Measurements from ENCODE around the gene ELP5. TPM values are rescaled to one million over a fixed set of nuclear protein-coding genes. Genes with fewer than 3 reads are reported as not detected.
A peak's percentile ranks its signal among the peaks of the same experiment; 100 is the strongest.

The ELP5 gene
- total and polyA plus RNA-seq, 2 experiments from 2014 or later: 38.3 to 41.4 TPM

DNA sequence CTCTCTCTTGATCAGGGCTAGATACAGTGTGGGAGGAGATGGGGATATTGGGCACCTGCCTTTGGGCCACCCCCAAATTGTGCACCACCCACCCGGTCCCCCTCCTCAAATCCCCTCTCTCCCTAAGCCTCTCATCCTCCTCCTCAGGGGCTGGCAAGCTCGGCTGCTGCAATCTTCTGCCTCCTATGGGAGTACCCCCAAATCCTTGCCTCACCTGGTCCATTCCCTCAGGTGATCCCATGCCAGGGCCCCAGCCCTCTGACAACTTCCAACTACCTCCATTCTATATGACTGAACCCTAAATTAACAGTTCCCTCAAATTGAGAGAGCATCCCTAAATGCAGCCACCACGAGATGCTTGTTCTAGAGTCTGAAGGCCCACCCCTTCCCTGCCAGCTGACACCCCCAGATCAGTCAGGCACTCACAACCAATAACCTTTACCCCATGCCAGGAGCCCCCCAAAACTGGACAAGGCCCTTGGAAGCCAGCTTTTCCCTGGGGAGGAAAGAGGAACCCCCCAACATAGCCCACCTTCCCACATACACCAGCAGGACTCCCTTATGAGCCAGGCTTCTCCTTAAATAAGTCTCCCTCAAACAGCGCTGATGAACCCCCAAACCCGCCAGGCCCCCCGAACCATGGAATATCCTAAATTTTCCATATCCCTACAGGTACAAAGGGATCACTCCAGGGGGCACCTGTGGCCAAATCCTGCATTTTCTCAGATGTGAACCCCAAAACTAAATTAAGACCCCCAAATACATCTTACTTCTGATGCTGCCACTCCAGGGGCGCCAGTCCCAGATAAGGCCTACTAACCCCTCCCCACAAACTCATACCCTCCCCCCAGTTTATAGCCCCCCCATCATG is 35.5 kb upstream of the ELP5 start (continued):
- TF ChIP-seq, protein P1, sequence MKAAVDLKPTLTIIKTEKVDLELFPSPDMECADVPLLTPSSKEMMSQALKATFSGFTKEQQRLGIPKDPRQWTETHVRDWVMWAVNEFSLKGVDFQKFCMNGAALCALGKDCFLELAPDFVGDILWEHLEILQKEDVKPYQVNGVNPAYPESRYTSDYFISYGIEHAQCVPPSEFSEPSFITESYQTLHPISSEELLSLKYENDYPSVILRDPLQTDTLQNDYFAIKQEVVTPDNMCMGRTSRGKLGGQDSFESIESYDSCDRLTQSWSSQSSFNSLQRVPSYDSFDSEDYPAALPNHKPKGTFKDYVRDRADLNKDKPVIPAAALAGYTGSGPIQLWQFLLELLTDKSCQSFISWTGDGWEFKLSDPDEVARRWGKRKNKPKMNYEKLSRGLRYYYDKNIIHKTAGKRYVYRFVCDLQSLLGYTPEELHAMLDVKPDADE (IDR thresholded peaks at IDR 0.05): no peak

DNA sequence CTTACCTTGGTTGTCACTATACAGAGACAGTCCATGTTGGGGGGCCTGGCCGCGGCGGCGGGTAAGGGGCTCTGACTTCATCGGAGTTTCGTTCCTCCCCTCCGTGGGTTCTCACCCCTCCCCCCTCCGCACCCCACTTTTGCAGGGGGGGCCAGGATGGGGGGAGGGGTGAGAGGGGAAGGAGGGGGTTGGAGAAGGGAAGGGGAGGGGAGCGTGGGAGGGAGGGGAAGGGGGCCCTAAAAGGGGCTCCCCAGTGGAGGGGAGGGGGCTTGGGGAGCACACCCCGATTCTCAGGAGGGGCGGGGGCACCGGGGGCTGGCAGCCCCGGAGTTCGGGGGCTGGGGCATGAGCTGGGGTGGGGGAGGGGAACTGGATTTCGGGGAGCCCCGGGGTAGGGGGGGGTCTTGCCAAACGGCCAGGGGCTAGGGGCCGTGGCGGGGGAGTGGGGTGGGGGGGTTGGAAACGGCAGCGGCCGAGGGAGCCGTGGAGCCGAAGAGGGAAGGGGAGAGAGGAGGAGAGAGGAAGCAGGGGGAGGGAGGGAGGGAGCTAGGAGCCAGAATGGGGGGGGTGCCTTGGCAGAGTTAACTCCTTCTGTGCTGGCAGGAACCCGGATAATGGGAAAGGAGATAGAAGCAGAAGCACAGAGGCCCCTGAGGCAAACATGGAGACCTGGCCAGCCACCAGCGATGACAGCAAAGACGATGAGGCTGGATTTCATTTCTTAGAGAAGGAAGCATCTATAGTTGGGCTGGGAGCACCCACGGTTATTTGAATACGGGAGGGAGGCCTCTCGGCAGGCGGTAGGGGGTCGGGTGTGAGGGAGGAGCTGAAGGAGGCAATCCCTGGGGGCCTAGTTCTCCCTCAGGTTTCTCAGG is 34.7 kb upstream of the ELP5 start:
- no peaks in the 10 kb centered on the region for H3K27me3 ChIP-seq (ENCODE audit: insufficient read depth)
- TF ChIP-seq ZNF114 (CRISPR knock-in tag; IDR thresholded peaks at IDR 0.05) (no peak), ZNF331 (CRISPR knock-in tag; IDR thresholded peaks at IDR 0.05; ENCODE audit: low read depth) (no peak), EZH2 (IDR thresholded peaks at IDR 0.05; ENCODE audit: low read depth, unreplicated experiment) (no peak), POLR2AphosphoS5 (IDR thresholded peaks at IDR 0.05; ENCODE audit: low read depth) (no peak), NANOG (IDR thresholded peaks at IDR 0.05; ENCODE audit: borderline replicate concordance) (no peak)
- TF ChIP-seq, protein P2, sequence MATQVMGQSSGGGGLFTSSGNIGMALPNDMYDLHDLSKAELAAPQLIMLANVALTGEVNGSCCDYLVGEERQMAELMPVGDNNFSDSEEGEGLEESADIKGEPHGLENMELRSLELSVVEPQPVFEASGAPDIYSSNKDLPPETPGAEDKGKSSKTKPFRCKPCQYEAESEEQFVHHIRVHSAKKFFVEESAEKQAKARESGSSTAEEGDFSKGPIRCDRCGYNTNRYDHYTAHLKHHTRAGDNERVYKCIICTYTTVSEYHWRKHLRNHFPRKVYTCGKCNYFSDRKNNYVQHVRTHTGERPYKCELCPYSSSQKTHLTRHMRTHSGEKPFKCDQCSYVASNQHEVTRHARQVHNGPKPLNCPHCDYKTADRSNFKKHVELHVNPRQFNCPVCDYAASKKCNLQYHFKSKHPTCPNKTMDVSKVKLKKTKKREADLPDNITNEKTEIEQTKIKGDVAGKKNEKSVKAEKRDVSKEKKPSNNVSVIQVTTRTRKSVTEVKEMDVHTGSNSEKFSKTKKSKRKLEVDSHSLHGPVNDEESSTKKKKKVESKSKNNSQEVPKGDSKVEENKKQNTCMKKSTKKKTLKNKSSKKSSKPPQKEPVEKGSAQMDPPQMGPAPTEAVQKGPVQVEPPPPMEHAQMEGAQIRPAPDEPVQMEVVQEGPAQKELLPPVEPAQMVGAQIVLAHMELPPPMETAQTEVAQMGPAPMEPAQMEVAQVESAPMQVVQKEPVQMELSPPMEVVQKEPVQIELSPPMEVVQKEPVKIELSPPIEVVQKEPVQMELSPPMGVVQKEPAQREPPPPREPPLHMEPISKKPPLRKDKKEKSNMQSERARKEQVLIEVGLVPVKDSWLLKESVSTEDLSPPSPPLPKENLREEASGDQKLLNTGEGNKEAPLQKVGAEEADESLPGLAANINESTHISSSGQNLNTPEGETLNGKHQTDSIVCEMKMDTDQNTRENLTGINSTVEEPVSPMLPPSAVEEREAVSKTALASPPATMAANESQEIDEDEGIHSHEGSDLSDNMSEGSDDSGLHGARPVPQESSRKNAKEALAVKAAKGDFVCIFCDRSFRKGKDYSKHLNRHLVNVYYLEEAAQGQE (IDR thresholded peaks at IDR 0.05; ENCODE audit: unreplicated experiment): no peak
- TF ChIP-seq, protein P3, sequence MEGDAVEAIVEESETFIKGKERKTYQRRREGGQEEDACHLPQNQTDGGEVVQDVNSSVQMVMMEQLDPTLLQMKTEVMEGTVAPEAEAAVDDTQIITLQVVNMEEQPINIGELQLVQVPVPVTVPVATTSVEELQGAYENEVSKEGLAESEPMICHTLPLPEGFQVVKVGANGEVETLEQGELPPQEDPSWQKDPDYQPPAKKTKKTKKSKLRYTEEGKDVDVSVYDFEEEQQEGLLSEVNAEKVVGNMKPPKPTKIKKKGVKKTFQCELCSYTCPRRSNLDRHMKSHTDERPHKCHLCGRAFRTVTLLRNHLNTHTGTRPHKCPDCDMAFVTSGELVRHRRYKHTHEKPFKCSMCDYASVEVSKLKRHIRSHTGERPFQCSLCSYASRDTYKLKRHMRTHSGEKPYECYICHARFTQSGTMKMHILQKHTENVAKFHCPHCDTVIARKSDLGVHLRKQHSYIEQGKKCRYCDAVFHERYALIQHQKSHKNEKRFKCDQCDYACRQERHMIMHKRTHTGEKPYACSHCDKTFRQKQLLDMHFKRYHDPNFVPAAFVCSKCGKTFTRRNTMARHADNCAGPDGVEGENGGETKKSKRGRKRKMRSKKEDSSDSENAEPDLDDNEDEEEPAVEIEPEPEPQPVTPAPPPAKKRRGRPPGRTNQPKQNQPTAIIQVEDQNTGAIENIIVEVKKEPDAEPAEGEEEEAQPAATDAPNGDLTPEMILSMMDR (conservative IDR thresholded peaks at IDR 0.05; ENCODE audit: low read depth in 2 of 2): no peak
- TF ChIP-seq, protein P1 (IDR thresholded peaks at IDR 0.05): no peak
- H3K27me3 Mint-ChIP-seq (ENCODE audit: insufficient read depth, low read depth, poor library complexity): peaks cover 51% of the 10 kb centered on the region
- H3K4me1 ChIP-seq (ENCODE audit: insufficient read depth): peaks cover 47% of the 10 kb centered on the region
- H2AFZ ChIP-seq: peak overlapping the region; percentile 96
- H3F3A ChIP-seq (replicated peaks; ENCODE audit: low read depth): peaks cover 14% of the 10 kb centered on the region
- H3K9me3 Mint-ChIP-seq: no peaks in the 10 kb centered on the region; the same call in 1 of the 3 replicates
- H3K79me2 ChIP-seq (replicated peaks; ENCODE audit: insufficient read depth): peaks cover 23% of the 10 kb centered on the region
- no peak overlapping the region for H3K27ac ChIP-seq (ENCODE audit: low read depth)
- no peaks in the 10 kb centered on the region for H3K9me2 ChIP-seq (ENCODE audit: insufficient read depth)
- peak overlapping the region; percentile 91 for H3K4me3 Mint-ChIP-seq
- H3K36me3 Mint-ChIP-seq (ENCODE audit: low read depth): peaks cover 23% of the 10 kb centered on the region
- peaks cover 7% of the 10 kb centered on the region; the same call in 1 of the 2 replicates for H4K20me1 ChIP-seq (replicated peaks; ENCODE audit: insufficient read depth)
- peak overlapping the region; percentile 73 for H3K4me3 ChIP-seq
- H3K4me1 Mint-ChIP-seq: peaks cover 57% of the 10 kb centered on the region
- peak; percentile 89 for DNase-seq (ENCODE audit: low spot score)
- no peaks in the 10 kb centered on the region for H3K36me3 ChIP-seq (ENCODE audit: insufficient read depth)
- H3K27ac Mint-ChIP-seq: peak overlapping the region; percentile 85
- peak overlapping the region; percentile 95 for H3K4me2 ChIP-seq
- no peak for ATAC-seq

All from GM23338 (cell line).